Bone marrow (tissue), 2 donors: ENCODE measurements around the gene CCDC50.

Experiments used
- DNase-seq, 2 donors: peaks; one replicate each; lab custom pipeline; 2025; lab: John Stamatoyannopoulos, UW

CCDC50 gene

GRCh38 chr3:191350396-191351090 is 21.3 kb downstream of the CCDC50 start:
- DNase-seq = no peak

- no peak for DNase-seq
Measured at GRCh38 chr3:191352014-191352413, 22.8 kb downstream of the CCDC50 start.

DNA sequence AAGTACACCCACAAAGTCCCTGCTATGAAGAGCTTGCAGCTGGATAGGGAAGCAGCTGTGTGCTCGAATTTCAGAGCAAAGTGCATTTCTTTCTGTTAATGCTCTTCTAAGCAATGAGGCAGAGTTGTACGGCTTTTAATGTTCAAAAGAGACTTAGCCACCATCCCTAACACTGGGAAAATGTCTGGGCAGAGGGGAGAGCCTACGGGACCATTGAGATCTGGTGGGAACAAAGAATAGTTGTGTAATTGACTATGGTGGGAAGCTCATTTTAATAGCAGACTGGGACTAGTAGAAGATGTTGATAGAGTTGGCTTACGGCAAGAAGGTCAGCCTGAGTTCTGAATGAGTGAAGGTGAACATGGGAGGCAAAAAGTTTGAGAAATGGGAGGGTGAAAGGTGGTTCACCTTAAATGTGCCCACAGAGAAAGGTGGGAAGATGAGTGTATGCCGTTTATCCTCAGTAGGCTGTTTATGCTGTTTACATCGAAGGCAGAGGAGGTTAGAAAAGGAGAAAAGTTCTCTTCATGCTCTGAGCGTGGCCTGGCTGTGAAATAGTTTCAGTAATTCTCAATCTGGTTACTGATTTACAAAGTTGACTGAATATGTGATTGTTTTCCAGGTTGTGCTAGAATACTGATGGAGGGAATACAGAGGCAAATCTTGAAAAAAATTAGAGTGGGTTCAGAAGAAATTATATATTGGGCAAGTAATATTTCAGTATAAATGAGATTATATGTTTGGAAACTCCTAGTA is 24.0 kb downstream of the CCDC50 start:
- no peak for DNase-seq

DNA sequence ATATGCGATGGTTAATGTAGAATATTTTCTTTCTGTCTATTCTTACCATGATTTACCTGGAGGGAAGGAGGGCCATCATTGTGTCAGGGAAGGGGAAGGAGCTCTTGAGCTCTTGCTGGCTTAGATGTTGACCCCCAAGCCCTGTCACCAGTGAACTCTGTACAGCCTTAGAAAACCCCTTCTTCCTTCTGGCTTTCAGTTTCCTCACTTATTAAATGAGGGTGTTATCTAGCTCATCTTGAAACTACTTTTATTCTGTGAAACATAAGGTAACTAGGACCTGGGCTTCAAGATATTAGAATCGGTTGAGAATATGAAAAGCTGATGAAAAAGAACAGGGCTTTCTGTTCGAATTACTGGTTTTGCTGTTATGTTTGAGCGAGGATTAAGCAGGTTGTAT is 26.2 kb downstream of the CCDC50 start:
- DNase-seq = no peak

- DNase-seq = no peak
Measured at GRCh38 chr3:191356631-191357439, 27.6 kb downstream of the CCDC50 start.

GRCh38 chr3:191357909-191358308 is 28.7 kb downstream of the CCDC50 start:
- DNase-seq = no peak

- no peak for DNase-seq
Measured at GRCh38 chr3:191358929-191359328, 29.7 kb downstream of the CCDC50 start.

DNA sequence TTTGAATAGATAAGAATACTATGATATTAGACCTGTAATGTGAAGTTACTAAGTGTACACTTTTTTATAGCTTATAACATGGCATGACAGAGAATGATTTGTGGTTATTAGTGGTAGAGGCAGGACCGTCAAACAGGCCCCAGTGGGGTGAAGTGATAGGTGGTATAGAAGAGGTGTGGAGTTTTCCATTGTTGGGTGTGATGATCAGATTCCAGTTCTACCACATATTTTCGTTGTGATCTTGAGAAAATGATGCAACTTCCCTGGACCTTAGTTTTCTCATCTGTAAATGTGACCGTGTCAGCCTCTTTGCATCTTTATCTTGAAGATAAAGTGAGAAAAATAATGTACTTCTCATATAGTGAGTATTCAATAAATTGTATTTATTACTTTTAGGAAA is 31.4 kb downstream of the CCDC50 start:
- DNase-seq = no peak

DNA sequence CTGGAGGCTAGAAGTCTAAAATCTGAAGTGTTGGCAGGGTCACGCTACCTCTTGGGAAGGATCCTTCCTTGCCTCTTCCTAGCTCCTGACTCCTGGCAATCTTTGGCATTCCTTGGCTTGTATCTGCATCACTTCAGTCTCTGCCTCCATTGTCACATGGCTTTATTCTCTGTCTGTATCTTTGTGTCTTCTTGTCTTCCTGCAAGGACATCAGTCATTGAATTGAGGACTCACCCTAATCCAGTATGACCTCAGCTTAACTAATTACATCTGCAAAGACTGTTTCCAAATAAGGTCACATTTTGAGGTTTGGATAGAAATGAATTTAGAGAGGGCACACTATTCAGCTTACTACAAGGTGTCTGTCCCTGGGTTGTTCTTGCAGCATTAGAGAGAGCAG is 32.3 kb downstream of the CCDC50 start:
- no peak for DNase-seq

- no peak for DNase-seq
Measured at GRCh38 chr3:191362037-191362436, 32.8 kb downstream of the CCDC50 start.

DNA sequence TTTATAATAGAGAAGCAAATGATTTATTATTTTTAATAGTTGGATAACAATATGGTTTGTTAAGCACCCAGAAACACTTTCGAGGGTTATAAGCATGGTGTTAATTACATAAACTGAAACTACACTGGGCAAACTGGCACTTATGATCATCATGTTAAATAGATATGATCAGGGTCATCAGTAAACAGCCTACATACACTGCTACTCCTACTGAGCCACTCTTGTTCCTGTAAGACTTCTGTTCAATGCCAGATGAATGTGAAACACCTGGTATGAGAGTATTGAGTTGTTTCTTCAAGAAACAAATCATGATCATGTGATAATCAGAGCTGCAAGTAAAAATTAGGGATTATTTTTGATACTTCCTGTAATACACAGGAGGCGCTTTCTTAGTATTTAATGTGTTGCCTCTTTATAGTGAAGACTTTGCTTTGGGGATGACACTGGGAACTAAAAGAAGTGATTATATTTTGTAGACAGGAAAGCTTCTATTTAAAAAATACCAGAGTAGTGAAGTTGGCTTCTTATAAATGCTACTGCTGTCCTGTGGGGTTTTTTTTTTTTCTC is 33.4 kb downstream of the CCDC50 start:
- no peak for DNase-seq

DNA sequence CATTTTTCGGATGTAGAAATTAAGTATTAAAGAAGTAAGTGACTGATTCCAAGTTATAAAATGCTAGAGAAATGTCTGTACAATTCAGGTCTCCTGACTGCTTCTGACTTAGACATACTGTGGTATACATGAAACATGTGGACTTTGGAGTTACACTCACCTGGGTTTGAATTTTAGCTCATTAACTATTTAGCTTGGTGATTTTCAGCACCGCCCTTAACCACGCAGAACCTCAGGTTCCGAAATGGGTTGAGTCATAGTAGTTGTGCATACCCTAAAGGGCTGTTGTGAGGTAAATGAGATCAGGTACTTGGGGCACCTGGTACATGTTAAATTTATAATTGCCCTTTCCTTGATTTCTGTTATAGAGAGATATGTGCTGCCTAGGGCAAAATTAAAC is 34.0 kb downstream of the CCDC50 start:
- DNase-seq = no peak

DNA sequence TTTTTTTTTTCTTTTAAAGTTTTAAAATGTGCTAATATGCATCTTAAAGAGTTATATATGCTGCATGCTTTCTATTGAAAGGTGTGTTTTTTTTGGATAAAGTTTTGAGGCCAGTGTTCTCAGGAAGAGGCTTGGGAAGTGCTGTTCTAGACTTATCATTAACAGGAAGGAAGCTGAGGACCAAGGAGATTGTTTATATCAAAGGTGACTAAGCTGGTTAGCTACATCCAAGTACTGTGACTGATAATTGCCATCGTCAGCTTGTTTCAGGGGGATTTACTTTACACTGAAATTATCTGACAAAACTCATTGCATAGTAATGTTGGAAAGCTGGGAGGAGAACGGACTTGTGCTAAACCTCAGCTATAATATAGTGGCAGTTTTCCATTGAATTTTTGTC is 37.5 kb downstream of the CCDC50 start:
- DNase-seq = no peak

- no peak for DNase-seq
Measured at GRCh38 chr3:191368755-191369615, 39.8 kb downstream of the CCDC50 start.

- no peak for DNase-seq
Measured at GRCh38 chr3:191369616-191370010, 40.4 kb downstream of the CCDC50 start.

- no peak for DNase-seq
Measured at GRCh38 chr3:191372122-191372521, 42.9 kb downstream of the CCDC50 start.

DNA sequence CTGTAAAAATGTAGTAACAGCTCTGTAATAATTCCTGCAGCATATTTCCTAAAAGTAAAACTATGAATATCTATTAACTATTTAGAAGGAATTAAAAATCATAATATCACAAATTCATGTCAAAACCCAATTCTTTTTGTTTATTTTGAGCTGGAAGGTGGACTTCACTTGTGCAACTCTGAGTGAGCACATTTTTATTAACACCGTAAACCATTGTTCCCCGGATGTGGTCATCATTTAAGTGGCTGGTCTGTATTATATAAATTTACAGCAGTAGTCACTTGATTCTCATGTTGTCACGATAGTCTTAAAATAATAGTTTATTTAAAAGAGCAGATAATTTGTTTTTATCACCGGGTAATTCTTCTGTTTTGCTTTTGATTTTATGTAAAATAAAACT is 44.1 kb downstream of the CCDC50 start:
- no peak for DNase-seq

GRCh38 chr3:191376516-191377141 is 47.4 kb downstream of the CCDC50 start:
- no peak for DNase-seq

- DNase-seq = no peak
Measured at GRCh38 chr3:191378142-191378812, 49.1 kb downstream of the CCDC50 start.

DNA sequence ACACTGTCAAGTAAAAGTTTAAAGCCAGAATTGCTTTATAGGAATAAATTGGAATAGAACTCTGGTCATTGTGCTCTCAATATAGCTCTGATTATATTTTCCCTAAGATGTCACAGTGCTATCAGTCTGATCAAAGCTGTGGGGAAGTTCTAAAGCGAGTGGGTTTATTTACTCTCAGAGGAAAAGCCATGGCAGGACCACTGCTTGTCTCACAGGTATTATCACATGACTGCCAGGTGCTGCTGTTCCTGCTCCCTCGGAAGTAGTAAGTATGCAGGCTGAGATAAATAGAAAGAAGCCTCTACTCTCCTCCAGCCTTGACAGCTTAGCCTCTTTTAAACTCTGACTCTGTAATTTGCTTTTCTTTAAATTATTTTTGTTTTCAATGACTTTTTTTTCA is 50.3 kb downstream of the CCDC50 start:
- DNase-seq = no peak

DNA sequence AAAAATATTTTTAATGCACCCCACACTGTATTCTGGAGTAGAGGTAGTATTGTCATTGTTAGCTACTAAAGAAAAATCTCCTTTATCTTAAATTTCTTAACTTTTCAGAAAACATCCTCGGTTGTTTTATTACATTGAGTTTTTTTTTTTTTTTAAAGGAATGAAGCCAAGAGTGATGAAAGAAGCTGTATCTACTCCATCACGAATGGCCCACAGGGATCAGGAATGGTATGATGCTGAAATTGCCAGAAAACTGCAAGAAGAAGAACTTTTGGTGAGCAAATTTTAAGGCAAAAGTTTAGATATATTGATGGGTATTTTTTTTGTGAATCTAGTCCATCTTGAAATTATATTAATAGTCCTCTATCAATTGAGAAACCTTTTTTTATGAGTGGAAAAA is 50.8 kb downstream of the CCDC50 start:
- DNase-seq = no peak
